PFSK-1 (cell line): ENCODE measurements around the gene CMBL.

ENCODE experiments used
- POLR2AphosphoS5 ChIP-seq: IDR thresholded peaks from 2 replicates; pipeline ENCODE4 v1.6.1; 2012; ENCODE audit warnings: low read depth, mild to moderate bottlenecking, control low read depth, low read length, moderate library complexity
- TAF1 ChIP-seq: IDR thresholded peaks from 2 replicates; pipeline ENCODE4 v1.6.1; 2012; ENCODE audit warnings: low read length, control low read depth, borderline replicate concordance; ENCODE audit not compliant: insufficient read depth

DNA sequence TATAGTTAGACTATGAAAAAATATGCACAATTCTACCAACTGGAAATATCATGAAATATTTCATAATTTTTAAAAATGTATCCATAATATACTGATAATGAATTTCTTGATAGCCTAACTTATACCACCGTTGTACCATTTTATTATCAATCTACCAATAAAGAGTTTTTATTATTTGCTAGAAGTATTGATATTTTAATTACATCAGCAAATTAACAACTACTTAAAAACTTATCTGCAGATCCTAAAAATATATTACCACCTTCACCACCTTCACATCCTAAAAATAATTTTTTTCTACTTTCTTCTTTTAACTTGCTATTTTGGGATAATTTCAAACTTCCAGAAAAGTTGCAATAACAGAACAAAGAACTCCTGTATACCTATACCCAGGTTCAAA lies 79.4 kb downstream of the CMBL start:
- TF ChIP-seq POLR2AphosphoS5 (no peak), TAF1 (no peak)
